Body of pancreas (tissue), 4 donors: ENCODE measurements around the gene BTBD1. TPM values are rescaled to one million over a fixed set of nuclear protein-coding genes. Genes with fewer than 3 reads are reported as not detected.
"Not testable (repeated sequence)": the region's sequence is repeated elsewhere in the genome, so short reads cannot be mapped to it uniquely, and the experiment has no call there.

Experiments used
- ATAC-seq: fragments of 150-250 bp; one replicate; pipeline ENCODE4 v1.9.1; 2016
- DNase-seq, 4 donors: peaks; one replicate each; pipeline ENCODE4 v3.0.0-alpha.2; 2019
- H3K27ac ChIP-seq, 4 donors: fragments of 200-600 bp; sonication (generic); 1 replicate in 3 of 4; 2 replicates in 1 of 4; pipeline versions ENCODE4 v1.5.1 to v1.6.1; 2016 to 2019; ENCODE audit warnings: mild to moderate bottlenecking in 1 of 4, mixed read lengths in 1 of 4, moderate library complexity in 1 of 4
- H3K27me3 ChIP-seq, 2 donors: fragments of 200-600 bp; sonication (generic); one replicate each; pipeline ENCODE4 v1.6.0; 2016; ENCODE audit warnings: mild to moderate bottlenecking in 1 of 2
- H3K36me3 ChIP-seq, 2 donors: fragments of 200-600 bp; sonication (generic); replicated peaks in 1 of 2; 2 replicates each; pipeline ENCODE4 v1.5.1; 2016; ENCODE audit warnings: low read depth in 2 of 2; ENCODE audit not compliant: insufficient read depth in 1 of 2
- H3K4me1 ChIP-seq: fragments of 200-600 bp; sonication (generic); one replicate; pipeline ENCODE4 v1.6.0; 2016
- H3K4me3 ChIP-seq, 2 donors: fragments of 200-600 bp; sonication (generic); 1 replicate in 1 of 2; 2 replicates in 1 of 2; pipeline ENCODE4 v1.5.1; 2016 to 2019
- H3K9me3 ChIP-seq, 3 donors: fragments of 200-600 bp; sonication (generic); 1 replicate in 2 of 3; 2 replicates in 1 of 3; pipeline ENCODE4 v1.5.1; 2016
- CTCF ChIP-seq, 7 experiments: fragments of 450-650 bp in 4 of 7; fragments of 200-600 bp in 3 of 7; sonication (generic) in 3 of 7; IDR thresholded peaks; one replicate each; pipeline ENCODE4 v1.5.1; 2016 to 2019; ENCODE audit warnings: antibody characterized with exemption in 7 of 7
- POLR2A ChIP-seq, 3 donors: fragments of 450-650 bp; IDR thresholded peaks; one replicate each; pipeline ENCODE4 v1.6.1; 2016; ENCODE audit warnings: antibody characterized with exemption in 3 of 3, mild to moderate bottlenecking in 2 of 3
- WGBS, 2 donors: methylation state at CpG; one replicate each; pipeline ENCODE4 v1.1.5; 2017; 5-methylcytosine and 5-hydroxymethylcytosine counted together
- intact Hi-C: fragments of 100-400 bp; cut with DNase I; formaldehyde crosslinking; loops from one replicate; pipeline ENCODE4 v1.15.1; 2023
- total RNA-seq, 2 donors: library from RNA; depleted of rRNA; stranded (reverse); fragments of >200 nt; gene quantifications; one replicate each; pipeline ENCODE4 v1.1.0, GENCODE V29; 2016

The BTBD1 gene
- total RNA-seq, 2 donors from 2014 or later, result 24.4 to 37.9 TPM

GRCh38 chr15:83046558-83047127, 20.4 kb downstream of the BTBD1 start:
- H3K27me3 ChIP-seq, result no peaks in the 10 kb centered on the region
- H3K4me1 ChIP-seq, result no peaks in the 10 kb centered on the region
- intact Hi-C loops, result no loop called here
- ATAC-seq (no peak), DNase-seq (no peak)
- WGBS, 2 donors, result 78 to 86% methylated on average over 3 of the region's 3 CpGs
- peaks cover 3 to 4% of the 10 kb centered on the region in 2 donors for H3K36me3 ChIP-seq
- no peaks in the 10 kb centered on the region for H3K9me3 ChIP-seq
- H3K4me3 ChIP-seq, result no peak overlapping the region
- TF ChIP-seq CTCF (IDR thresholded peaks at IDR 0.05), result no peak
- no peak for TF ChIP-seq POLR2A (IDR thresholded peaks at IDR 0.05)
- H3K27ac ChIP-seq, result no peak overlapping the region

- Histone ChIP-seq H3K27ac (no peak overlapping the region), H3K4me3 (no peak overlapping the region), H3K36me3 (peaks cover 4 to 8% of the 10 kb centered on the region in 2 donors), H3K4me1 (no peaks in the 10 kb centered on the region), H3K27me3 (no peaks in the 10 kb centered on the region), H3K9me3 (no peaks in the 10 kb centered on the region)
- no peak for TF ChIP-seq POLR2A (IDR thresholded peaks at IDR 0.05)
- TF ChIP-seq CTCF (IDR thresholded peaks at IDR 0.05), result no peak
- intact Hi-C loops, result no loop called here
- no peak for DNase-seq
- ATAC-seq, result no peak
- WGBS, 2 donors, result 98% methylated on average over 12 of the region's 12 CpGs
Measured at GRCh38 chr15:83044156-83044555, 22.9 kb downstream of the BTBD1 start.

GRCh38 chr15:83039206-83039605, 27.8 kb downstream of the BTBD1 start:
- H3K9me3 ChIP-seq, result no peaks in the 10 kb centered on the region
- TF ChIP-seq POLR2A (IDR thresholded peaks at IDR 0.05) (no peak), CTCF (IDR thresholded peaks at IDR 0.05) (no peak)
- H3K27ac ChIP-seq, result no peak overlapping the region
- no peak for ATAC-seq
- DNase-seq, result no peak
- H3K4me1 ChIP-seq, result no peaks in the 10 kb centered on the region
- H3K27me3 ChIP-seq, result no peaks in the 10 kb centered on the region
- H3K36me3 ChIP-seq, result peaks cover 4 to 5% of the 10 kb centered on the region in 2 donors
- intact Hi-C loops, result no loop called here
- WGBS, 2 donors, result 21 to 35% methylated on average over 1 of the region's 1 CpG
- H3K4me3 ChIP-seq, result no peak overlapping the region

GRCh38 chr15:83036253-83036652, 30.8 kb downstream of the BTBD1 start:
- H3K4me1 ChIP-seq, result no peaks in the 10 kb centered on the region
- H3K4me3 ChIP-seq, result no peak overlapping the region
- no peak for DNase-seq
- no peaks in the 10 kb centered on the region for H3K27me3 ChIP-seq
- no peak overlapping the region for H3K27ac ChIP-seq
- intact Hi-C loops, result no loop called here
- ATAC-seq, result no peak
- TF ChIP-seq CTCF (IDR thresholded peaks at IDR 0.05) (no peak), POLR2A (IDR thresholded peaks at IDR 0.05) (no peak)
- H3K36me3 ChIP-seq, result peaks cover 1 to 3% of the 10 kb centered on the region in 2 donors
- H3K9me3 ChIP-seq, result no peaks in the 10 kb centered on the region
- WGBS, 2 donors, result 95 to 96% methylated on average over 6 of the region's 6 CpGs

GRCh38 chr15:83031234-83031633, 35.8 kb downstream of the BTBD1 start:
- H3K36me3 ChIP-seq, H3K9me3 ChIP-seq, DNase-seq, ATAC-seq, intact Hi-C loops, H3K4me1 ChIP-seq, H3K4me3 ChIP-seq, H3K27me3 ChIP-seq, H3K27ac ChIP-seq: not testable (repeated sequence)
- 96 to 99% methylated on average over 6 of the region's 6 CpGs for WGBS, 2 donors
